AG10803 (cell line): ENCODE data around the gene REXO1.
"Not testable (repeated sequence)": the region's sequence is repeated elsewhere in the genome, so short reads cannot be mapped to it uniquely, and the experiment has no call there.

Source experiments
- DNase-seq: peaks from one replicate; pipeline ENCODE4 v3.0.0; 2010; ENCODE audit warnings: low read depth
- H3K4me3 ChIP-seq: 2 replicates; pipeline ENCODE4 v1.5.1; 2011; ENCODE audit warnings: mild to moderate bottlenecking, low read length, control low read depth
- CTCF ChIP-seq: conservative IDR thresholded peaks from 2 replicates; pipeline ENCODE4 v1.5.1; 2011; ENCODE audit warnings: mild to moderate bottlenecking, low read length, control low read depth, inconsistent platforms

Gene REXO1

GRCh38 chr19:1880611-1881392, 32.5 kb upstream of the REXO1 start:
- no peak for DNase-seq
- no peak for TF ChIP-seq CTCF
- no peak overlapping the region for H3K4me3 ChIP-seq

- not testable (repeated sequence) for DNase-seq, H3K4me3 ChIP-seq
These were observed 31.7 kb upstream of the REXO1 start for GRCh38 chr19:1879982-1880381.

DNA sequence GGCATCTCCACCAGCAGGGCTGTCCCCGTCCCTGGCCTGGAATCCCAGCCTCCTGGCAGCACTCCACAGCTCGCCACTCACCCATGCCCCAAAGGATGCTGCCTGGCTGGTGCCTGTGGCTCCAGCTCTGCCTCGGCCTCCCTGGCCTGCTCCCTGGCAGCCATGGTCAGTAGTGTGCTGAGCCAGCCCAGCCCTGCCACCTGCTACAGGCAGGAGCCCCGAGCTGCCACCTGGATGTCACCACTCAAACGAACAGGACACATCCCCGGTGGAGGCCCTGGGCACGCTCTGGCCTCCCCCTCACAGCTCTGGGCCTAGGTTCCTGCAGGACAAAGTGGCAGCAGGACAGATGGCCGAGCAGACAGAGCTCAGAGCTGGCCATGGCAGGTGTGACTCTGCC, 30.3 kb upstream of the REXO1 start:
- DNase-seq, H3K4me3 ChIP-seq: not testable (repeated sequence)

DNA sequence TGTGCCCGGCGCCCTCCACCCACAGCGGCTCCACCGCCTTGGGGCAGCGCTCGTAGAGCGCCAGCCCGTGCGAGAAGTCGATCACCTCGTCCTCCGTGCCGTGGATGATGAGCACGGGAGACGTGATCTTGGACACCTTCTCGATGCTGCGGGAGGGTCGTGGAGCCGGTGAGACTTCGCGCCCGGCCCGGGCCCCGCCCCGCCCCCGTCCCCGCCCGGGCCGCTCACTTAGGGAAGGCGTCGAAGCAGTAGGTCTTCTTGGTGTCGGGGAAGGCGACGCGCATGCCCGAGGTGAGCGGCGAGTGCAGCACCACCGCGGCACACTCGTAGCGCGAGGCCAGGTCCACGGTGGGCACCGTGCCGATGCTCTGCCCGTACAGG, 29.0 kb upstream of the REXO1 start:
- not testable (repeated sequence) for H3K4me3 ChIP-seq, DNase-seq

- peak overlapping the region; percentile 97 for H3K4me3 ChIP-seq
- DNase-seq: not testable (repeated sequence)
These were observed 28.4 kb upstream of the REXO1 start for GRCh38 chr19:1876496-1877279.

- peak overlapping the region; percentile 97 for H3K4me3 ChIP-seq
- DNase-seq: peak; percentile 88
- TF ChIP-seq CTCF: no peak
These were observed 27.6 kb upstream of the REXO1 start for GRCh38 chr19:1875646-1876495.

GRCh38 chr19:1875265-1875645, 27.0 kb upstream of the REXO1 start:
- not testable (repeated sequence) for DNase-seq
- H3K4me3 ChIP-seq: peak overlapping the region; percentile 97

- TF ChIP-seq CTCF: no peak
- H3K4me3 ChIP-seq: peak overlapping the region; percentile 97
- DNase-seq: no peak
These were observed 26.4 kb upstream of the REXO1 start for GRCh38 chr19:1874554-1875185.

DNA sequence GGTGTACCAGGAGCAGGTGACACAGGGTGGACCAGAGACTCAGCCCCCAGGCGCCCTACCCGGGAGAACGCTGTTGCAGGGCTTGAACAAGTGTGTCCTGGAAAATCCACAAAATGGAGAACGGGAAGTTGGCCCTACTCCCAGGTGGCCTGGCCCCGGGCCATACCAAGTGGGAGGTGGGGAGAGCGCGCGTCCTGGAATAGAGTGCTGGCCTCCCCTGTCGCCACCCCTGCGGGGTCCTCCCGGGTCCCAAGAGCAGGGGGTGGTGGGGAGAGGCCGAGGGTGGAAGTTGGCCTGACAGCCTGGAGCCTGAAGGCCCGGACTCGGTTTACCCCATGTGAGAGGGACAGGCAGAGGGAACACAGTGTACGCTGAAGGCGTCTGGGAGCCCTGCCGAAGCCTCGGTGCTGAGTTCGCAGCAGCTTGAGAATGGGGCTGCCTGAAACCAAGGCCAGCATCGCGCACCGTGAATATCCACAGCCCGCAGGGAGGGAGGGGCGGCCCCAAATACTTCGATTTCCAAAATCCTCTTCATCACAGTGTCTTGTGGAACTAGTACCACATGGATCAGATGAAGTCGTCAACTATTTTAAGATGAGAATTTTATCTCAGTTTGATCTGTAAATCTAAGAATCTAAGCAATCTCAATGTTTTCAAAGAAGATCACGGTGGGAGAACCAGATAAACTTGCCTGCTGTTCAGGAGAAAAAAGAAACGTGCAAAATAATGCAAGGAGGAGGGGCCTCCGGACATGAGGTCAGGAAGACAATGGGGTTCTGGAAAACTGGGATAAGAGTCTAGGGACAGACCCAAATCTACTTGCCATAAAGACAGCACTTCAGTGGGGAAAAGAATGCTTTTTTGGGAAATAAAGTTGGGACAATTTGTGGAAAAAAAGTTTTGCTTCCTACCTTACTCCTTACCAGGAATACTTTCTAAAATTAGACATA, 25.5 kb upstream of the REXO1 start:
- H3K4me3 ChIP-seq: peak overlapping the region; percentile 97
- DNase-seq: no peak
- TF ChIP-seq CTCF: no peak
